HepG2 (cell line): ENCODE results near the gene CASP1. TPM values are rescaled to one million over a fixed set of nuclear protein-coding genes. Genes with fewer than 3 reads are reported as not detected.

Experiments
- ATF1 ChIP-seq: IDR thresholded peaks from 2 replicates; pipeline ENCODE4 v1.6.1; 2016; ENCODE audit warnings: mild to moderate bottlenecking, control low read depth
- DMAP1 ChIP-seq: IDR thresholded peaks from 2 replicates; pipeline ENCODE4 v1.6.1; 2016
- FOXJ3 ChIP-seq: sonication (generic); formaldehyde crosslinking; IDR thresholded peaks from 2 replicates; pipeline ENCODE4 v1.4.0; 2020; ENCODE audit warnings: missing genetic modification reagents, mild to moderate bottlenecking, borderline replicate concordance
- GABPA ChIP-seq, 2 experiments: IDR thresholded peaks; 2 replicates each; pipeline ENCODE4 v1.6.1; 2011 to 2016; ENCODE audit warnings: low read depth in 2 of 2, low read length in 1 of 2, missing biosample characterization in 1 of 2, missing genetic modification characterization in 1 of 2
- HNRNPL ChIP-seq: fragments of 200-400 bp; formaldehyde crosslinking; IDR thresholded peaks from 2 replicates; pipeline ENCODE4 v1.6.1; 2017; ENCODE audit warnings: mild to moderate bottlenecking, low read depth, low read length
- JUNB ChIP-seq: sonication (generic); formaldehyde crosslinking; IDR thresholded peaks from 2 replicates; pipeline ENCODE4 v1.8.0; 2022; ENCODE audit warnings: missing genetic modification reagents, mild to moderate bottlenecking, borderline replicate concordance
- KAT8 ChIP-seq: IDR thresholded peaks from 2 replicates; pipeline ENCODE4 v1.6.1; 2016; ENCODE audit warnings: missing genetic modification reagents, missing compliant biosample characterization
- MED1 ChIP-seq: sonication (generic); formaldehyde crosslinking; IDR thresholded peaks from 2 replicates; pipeline ENCODE4 v1.4.0; 2020; ENCODE audit warnings: missing genetic modification reagents
- XRCC5 ChIP-seq: fragments of 200-400 bp; formaldehyde crosslinking; optimal IDR thresholded peaks from 2 replicates; pipeline ENCODE3; 2017; ENCODE audit warnings: mild to moderate bottlenecking, low read length
- ZFP36L1 ChIP-seq: sonication (generic); formaldehyde crosslinking; IDR thresholded peaks from 2 replicates; pipeline ENCODE4 v1.8.0; 2022; ENCODE audit warnings: mild to moderate bottlenecking, missing genetic modification reagents, moderate library complexity
- ZMYM3 ChIP-seq: sonication (generic); formaldehyde crosslinking; IDR thresholded peaks from 2 replicates; pipeline ENCODE4 v1.5.1; 2020; ENCODE audit warnings: mild to moderate bottlenecking, missing genetic modification reagents
- ZNF260 ChIP-seq: sonication (generic); formaldehyde crosslinking; IDR thresholded peaks from 2 replicates; pipeline ENCODE4 v1.4.0; 2020; ENCODE audit warnings: missing genetic modification reagents, low read depth, mild to moderate bottlenecking, borderline replicate concordance
- ZNF430 ChIP-seq: sonication (generic); formaldehyde crosslinking; IDR thresholded peaks from 2 replicates; pipeline ENCODE4 v1.9.0; 2021; ENCODE audit warnings: mild to moderate bottlenecking, missing genetic modification reagents
- ZNF530 ChIP-seq: sonication (generic); formaldehyde crosslinking; IDR thresholded peaks from 2 replicates; pipeline ENCODE4 v1.5.0; 2020; ENCODE audit warnings: low read depth, mild to moderate bottlenecking, missing genetic modification reagents
- ZNF75D ChIP-seq: sonication (generic); formaldehyde crosslinking; IDR thresholded peaks from 2 replicates; pipeline ENCODE4 v1.8.1; 2023; ENCODE audit warnings: missing genetic modification reagents, mild to moderate bottlenecking, borderline replicate concordance
- polyA plus RNA-seq, 8 experiments: library from polyadenylated mRNA; depleted of rRNA in 3 of 8; stranded (reverse) in 7 of 8; unstranded in 1 of 8; fragments of >200 nt; fragmentation: Illumina TruSeq in 4 of 8; extraction: Trizol in 4 of 8; gene quantifications; 2 replicates each; pipeline versions ENCODE4 v1.2.1 to v1.2.3, GENCODE V29; 2011 to 2016; ENCODE audit warnings: low read depth in 4 of 8, missing spikeins in 1 of 8, mixed read lengths in 1 of 8; ENCODE audit not compliant: insufficient read depth in 1 of 8
- total RNA-seq, 5 experiments: library from RNA; depleted of rRNA; stranded (reverse); fragments of >200 nt; fragmentation: Illumina TruSeq; extraction: Trizol; gene quantifications; 2 replicates each; pipeline ENCODE4 v1.2.3, GENCODE V29; 2016; ENCODE audit warnings: low read depth in 1 of 5
- TF ChIP-seq, protein P1 (sequence below): sonication (generic); formaldehyde crosslinking; IDR thresholded peaks from 2 replicates; pipeline ENCODE4 v1.9.0; 2021; ENCODE audit warnings: missing genetic modification reagents, borderline replicate concordance
- TF ChIP-seq, protein P2 (sequence below): sonication (generic); formaldehyde crosslinking; IDR thresholded peaks from 2 replicates; pipeline ENCODE4 v1.8.1; 2023; ENCODE audit warnings: missing genetic modification reagents, mild to moderate bottlenecking, borderline replicate concordance
- TF ChIP-seq, protein P3 (sequence below): sonication (generic); formaldehyde crosslinking; IDR thresholded peaks from 2 replicates; pipeline ENCODE4 v1.4.0; 2020; ENCODE audit warnings: mild to moderate bottlenecking, missing genetic modification reagents, borderline replicate concordance
- TF ChIP-seq, protein P4 (sequence below): sonication (generic); formaldehyde crosslinking; IDR thresholded peaks from 2 replicates; pipeline ENCODE4 v1.5.1; 2020; ENCODE audit warnings: mild to moderate bottlenecking, missing genetic modification reagents, moderate library complexity

The CASP1 gene
- total and polyA plus RNA-seq, 2 of the 13 experiments (the other 11 are each of a cell fraction or from before 2014, with no cell fraction given) = 0.34 to 5.2 TPM

DNA sequence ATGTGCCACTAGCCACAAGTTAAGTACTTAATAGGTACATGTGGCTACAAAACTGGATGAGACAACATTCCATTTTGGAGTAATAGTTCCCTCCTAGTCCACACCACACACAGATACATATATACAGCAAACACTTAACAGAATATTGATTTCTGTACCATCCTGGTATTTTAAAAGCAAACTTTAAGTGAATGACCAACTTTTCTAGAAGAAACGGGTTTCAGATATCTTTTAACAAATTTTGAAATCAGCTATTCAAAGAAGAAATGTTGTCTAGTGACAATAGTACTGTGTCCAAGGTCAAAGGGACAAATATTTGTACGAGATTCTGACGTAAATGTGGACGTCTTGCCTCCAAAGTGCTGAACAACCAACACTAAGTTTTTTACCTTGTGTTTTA lies 22.5 kb upstream of the CASP1 start (continued):
- TF ChIP-seq, protein P1, sequence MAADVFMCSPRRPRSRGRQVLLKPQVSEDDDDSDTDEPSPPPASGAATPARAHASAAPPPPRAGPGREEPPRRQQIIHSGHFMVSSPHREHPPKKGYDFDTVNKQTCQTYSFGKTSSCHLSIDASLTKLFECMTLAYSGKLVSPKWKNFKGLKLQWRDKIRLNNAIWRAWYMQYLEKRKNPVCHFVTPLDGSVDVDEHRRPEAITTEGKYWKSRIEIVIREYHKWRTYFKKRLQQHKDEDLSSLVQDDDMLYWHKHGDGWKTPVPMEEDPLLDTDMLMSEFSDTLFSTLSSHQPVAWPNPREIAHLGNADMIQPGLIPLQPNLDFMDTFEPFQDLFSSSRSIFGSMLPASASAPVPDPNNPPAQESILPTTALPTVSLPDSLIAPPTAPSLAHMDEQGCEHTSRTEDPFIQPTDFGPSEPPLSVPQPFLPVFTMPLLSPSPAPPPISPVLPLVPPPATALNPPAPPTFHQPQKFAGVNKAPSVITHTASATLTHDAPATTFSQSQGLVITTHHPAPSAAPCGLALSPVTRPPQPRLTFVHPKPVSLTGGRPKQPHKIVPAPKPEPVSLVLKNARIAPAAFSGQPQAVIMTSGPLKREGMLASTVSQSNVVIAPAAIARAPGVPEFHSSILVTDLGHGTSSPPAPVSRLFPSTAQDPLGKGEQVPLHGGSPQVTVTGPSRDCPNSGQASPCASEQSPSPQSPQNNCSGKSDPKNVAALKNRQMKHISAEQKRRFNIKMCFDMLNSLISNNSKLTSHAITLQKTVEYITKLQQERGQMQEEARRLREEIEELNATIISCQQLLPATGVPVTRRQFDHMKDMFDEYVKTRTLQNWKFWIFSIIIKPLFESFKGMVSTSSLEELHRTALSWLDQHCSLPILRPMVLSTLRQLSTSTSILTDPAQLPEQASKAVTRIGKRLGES (CRISPR knock-in tag) = no peak
- TF ChIP-seq FOXJ3 = peak; percentile 77; the same call in 1 of the 2 replicates
- TF ChIP-seq ZNF260 = no peak
- TF ChIP-seq ZNF75D (CRISPR knock-in tag) = no peak
- TF ChIP-seq HNRNPL = no peak
- TF ChIP-seq ZNF430 = no peak
- TF ChIP-seq KAT8 (CRISPR knock-in tag) = no peak
- TF ChIP-seq, protein P2, sequence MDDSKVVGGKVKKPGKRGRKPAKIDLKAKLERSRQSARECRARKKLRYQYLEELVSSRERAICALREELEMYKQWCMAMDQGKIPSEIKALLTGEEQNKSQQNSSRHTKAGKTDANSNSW (CRISPR knock-in tag) = no peak
- TF ChIP-seq DMAP1 (CRISPR knock-in tag) = no peak
- no peak for TF ChIP-seq ATF1 (CRISPR knock-in tag)
- TF ChIP-seq MED1 = peak; percentile 59; the same call in 1 of the 2 replicates
- TF ChIP-seq ZFP36L1 (CRISPR knock-in tag) = no peak
- no peak for TF ChIP-seq XRCC5
- TF ChIP-seq ZMYM3 (CRISPR knock-in tag) = no peak
- TF ChIP-seq, protein P3, sequence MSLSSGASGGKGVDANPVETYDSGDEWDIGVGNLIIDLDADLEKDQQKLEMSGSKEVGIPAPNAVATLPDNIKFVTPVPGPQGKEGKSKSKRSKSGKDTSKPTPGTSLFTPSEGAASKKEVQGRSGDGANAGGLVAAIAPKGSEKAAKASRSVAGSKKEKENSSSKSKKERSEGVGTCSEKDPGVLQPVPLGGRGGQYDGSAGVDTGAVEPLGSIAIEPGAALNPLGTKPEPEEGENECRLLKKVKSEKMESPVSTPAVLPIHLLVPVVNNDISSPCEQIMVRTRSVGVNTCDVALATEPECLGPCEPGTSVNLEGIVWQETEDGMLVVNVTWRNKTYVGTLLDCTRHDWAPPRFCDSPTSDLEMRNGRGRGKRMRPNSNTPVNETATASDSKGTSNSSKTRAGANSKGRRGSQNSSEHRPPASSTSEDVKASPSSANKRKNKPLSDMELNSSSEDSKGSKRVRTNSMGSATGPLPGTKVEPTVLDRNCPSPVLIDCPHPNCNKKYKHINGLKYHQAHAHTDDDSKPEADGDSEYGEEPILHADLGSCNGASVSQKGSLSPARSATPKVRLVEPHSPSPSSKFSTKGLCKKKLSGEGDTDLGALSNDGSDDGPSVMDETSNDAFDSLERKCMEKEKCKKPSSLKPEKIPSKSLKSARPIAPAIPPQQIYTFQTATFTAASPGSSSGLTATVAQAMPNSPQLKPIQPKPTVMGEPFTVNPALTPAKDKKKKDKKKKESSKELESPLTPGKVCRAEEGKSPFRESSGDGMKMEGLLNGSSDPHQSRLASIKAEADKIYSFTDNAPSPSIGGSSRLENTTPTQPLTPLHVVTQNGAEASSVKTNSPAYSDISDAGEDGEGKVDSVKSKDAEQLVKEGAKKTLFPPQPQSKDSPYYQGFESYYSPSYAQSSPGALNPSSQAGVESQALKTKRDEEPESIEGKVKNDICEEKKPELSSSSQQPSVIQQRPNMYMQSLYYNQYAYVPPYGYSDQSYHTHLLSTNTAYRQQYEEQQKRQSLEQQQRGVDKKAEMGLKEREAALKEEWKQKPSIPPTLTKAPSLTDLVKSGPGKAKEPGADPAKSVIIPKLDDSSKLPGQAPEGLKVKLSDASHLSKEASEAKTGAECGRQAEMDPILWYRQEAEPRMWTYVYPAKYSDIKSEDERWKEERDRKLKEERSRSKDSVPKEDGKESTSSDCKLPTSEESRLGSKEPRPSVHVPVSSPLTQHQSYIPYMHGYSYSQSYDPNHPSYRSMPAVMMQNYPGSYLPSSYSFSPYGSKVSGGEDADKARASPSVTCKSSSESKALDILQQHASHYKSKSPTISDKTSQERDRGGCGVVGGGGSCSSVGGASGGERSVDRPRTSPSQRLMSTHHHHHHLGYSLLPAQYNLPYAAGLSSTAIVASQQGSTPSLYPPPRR (CRISPR knock-in tag) = no peak
- no peak for TF ChIP-seq GABPA (IDR thresholded peaks at IDR 0.05; ENCODE audit: low read depth, low read length)
- no peak for TF ChIP-seq GABPA (CRISPR knock-in tag; IDR thresholded peaks at IDR 0.05; ENCODE audit: low read depth)
- TF ChIP-seq, protein P4, sequence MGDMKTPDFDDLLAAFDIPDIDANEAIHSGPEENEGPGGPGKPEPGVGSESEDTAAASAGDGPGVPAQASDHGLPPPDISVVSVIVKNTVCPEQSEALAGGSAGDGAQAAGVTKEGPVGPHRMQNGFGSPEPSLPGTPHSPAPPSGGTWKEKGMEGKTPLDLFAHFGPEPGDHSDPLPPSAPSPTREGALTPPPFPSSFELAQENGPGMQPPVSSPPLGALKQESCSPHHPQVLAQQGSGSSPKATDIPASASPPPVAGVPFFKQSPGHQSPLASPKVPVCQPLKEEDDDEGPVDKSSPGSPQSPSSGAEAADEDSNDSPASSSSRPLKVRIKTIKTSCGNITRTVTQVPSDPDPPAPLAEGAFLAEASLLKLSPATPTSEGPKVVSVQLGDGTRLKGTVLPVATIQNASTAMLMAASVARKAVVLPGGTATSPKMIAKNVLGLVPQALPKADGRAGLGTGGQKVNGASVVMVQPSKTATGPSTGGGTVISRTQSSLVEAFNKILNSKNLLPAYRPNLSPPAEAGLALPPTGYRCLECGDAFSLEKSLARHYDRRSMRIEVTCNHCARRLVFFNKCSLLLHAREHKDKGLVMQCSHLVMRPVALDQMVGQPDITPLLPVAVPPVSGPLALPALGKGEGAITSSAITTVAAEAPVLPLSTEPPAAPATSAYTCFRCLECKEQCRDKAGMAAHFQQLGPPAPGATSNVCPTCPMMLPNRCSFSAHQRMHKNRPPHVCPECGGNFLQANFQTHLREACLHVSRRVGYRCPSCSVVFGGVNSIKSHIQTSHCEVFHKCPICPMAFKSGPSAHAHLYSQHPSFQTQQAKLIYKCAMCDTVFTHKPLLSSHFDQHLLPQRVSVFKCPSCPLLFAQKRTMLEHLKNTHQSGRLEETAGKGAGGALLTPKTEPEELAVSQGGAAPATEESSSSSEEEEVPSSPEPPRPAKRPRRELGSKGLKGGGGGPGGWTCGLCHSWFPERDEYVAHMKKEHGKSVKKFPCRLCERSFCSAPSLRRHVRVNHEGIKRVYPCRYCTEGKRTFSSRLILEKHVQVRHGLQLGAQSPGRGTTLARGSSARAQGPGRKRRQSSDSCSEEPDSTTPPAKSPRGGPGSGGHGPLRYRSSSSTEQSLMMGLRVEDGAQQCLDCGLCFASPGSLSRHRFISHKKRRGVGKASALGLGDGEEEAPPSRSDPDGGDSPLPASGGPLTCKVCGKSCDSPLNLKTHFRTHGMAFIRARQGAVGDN (CRISPR knock-in tag) = no peak
- TF ChIP-seq ZNF530 (CRISPR knock-in tag) = no peak
- TF ChIP-seq JUNB (CRISPR knock-in tag) = no peak
